Prostate gland (tissue), 2 donors: ENCODE results near the gene CGNL1.

Source experiments
- CTCF ChIP-seq, 4 experiments: fragments of 200-600 bp in 2 of 4; fragments of 450-650 bp in 2 of 4; sonication (generic) in 2 of 4; IDR thresholded peaks; 1 replicate in 3 of 4; 2 replicates in 1 of 4; pipeline ENCODE4 v1.5.1; 2016 to 2019; ENCODE audit warnings: antibody characterized with exemption in 4 of 4, mild to moderate bottlenecking in 2 of 4, moderate library complexity in 2 of 4
- POLR2A ChIP-seq: fragments of 450-650 bp; IDR thresholded peaks from one replicate; pipeline ENCODE4 v1.6.1; 2016; ENCODE audit warnings: antibody characterized with exemption, mild to moderate bottlenecking

DNA sequence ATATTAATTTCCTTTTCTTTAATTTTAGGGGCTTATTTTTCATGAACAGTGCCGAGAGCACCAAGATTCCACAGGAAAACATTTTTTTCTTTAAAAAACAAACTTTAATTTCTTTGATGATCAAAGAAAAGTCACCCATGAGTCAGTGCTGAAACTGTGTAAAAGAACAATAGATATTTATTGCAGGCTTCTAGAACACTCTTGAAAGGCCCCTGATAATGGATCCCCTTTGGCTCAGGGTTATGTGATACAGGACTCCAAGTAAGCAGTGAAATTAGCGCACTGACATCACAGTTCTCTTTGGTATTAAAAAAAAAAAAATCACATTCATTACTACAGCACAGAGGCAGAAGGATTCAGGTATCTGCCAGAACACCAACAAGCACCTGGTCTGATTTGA, 149.3 kb downstream of the CGNL1 start:
- TF ChIP-seq POLR2A (no peak), CTCF (IDR thresholded peaks at IDR 0.05) (no peak)
